T-helper 2 cell treated with Interferon-gamma antibody and Interleukin-4, amounts not matched to agents 5 μg/mL and 100 μg/mL, for 36 hours (primary cell): Measurements from ENCODE around the gene PSMD1.

Source experiments
- DNase-seq: peaks from one replicate; pipeline ENCODE4 v3.0.0; 2021; ENCODE audit warnings: low spot score
- H3K27ac Mint-ChIP-seq: one replicate; pipeline ENCODE4 v1.8.0; 2021; ENCODE audit warnings: mild to moderate bottlenecking, mixed read lengths
- H3K27me3 Mint-ChIP-seq: one replicate; pipeline ENCODE4 v1.8.0; 2021; ENCODE audit warnings: low read depth, mixed read lengths
- H3K36me3 Mint-ChIP-seq: one replicate; pipeline ENCODE4 v1.8.0; 2021; ENCODE audit warnings: low read depth, mixed read lengths
- H3K4me1 Mint-ChIP-seq: one replicate; pipeline ENCODE4 v1.8.0; 2021; ENCODE audit warnings: low read depth, mixed read lengths
- H3K4me3 Mint-ChIP-seq: one replicate; pipeline ENCODE4 v1.8.0; 2022; ENCODE audit warnings: mild to moderate bottlenecking, moderate library complexity, mixed read lengths
- H3K9me3 Mint-ChIP-seq: one replicate; pipeline ENCODE4 v1.8.0; 2021; ENCODE audit warnings: mixed read lengths

PSMD1 gene

DNA sequence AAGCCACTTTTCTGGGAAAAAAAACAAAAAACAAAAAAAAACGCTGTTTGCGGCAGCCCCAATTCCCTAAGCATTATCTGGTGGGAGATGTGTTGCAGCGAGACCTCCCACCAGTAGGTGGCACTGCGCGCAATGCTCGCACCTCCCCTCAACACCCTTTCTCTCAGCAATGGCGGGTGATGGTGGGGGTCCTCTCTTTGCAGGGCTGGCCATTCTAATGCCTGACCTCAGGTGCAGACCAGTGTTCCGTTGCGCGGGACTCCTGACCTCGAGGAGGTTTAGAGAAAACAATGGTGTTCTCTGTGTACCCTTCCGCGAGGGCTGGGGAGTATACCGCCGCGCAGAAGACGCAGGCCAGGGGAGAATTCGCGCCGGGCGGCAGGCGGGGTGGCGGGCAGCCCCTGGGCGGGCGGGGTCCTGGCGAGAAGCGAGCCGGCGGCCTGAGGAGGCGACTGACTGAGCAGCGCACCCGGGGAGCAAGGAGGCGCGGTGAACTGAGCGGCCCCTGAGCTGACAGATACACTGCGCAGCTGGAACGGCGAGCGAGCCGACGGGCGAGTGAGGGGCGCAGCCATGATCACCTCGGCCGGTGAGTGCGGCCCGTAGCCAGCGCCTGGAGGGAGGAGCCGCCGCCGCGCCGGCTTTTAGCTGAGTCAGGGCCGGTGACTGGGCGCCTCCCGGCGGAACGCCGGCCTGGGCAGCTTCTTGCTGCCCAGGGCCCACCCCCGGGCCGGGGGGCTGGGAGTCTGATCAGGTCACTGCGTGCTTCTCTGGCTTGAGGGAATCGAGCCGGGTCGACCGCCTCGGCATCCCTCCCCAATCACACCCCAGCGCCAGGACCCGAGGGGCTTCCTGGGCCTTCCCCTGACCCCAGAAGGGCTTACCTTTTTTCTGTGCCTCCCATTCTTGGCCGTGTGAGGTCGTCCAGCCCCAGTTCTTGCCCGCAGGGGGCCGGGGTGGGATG, at the start of gene PSMD1:
PSMD1 (plus strand) TSS at position 415 of the 964 bp plus-strand sequence; CDS start at position 574, 159 bp downstream.
- Mint-ChIP-seq H3K4me1 (peaks cover 48% of the 10 kb centered on the region), H3K36me3 (peaks cover 2% of the 10 kb centered on the region)

DNA sequence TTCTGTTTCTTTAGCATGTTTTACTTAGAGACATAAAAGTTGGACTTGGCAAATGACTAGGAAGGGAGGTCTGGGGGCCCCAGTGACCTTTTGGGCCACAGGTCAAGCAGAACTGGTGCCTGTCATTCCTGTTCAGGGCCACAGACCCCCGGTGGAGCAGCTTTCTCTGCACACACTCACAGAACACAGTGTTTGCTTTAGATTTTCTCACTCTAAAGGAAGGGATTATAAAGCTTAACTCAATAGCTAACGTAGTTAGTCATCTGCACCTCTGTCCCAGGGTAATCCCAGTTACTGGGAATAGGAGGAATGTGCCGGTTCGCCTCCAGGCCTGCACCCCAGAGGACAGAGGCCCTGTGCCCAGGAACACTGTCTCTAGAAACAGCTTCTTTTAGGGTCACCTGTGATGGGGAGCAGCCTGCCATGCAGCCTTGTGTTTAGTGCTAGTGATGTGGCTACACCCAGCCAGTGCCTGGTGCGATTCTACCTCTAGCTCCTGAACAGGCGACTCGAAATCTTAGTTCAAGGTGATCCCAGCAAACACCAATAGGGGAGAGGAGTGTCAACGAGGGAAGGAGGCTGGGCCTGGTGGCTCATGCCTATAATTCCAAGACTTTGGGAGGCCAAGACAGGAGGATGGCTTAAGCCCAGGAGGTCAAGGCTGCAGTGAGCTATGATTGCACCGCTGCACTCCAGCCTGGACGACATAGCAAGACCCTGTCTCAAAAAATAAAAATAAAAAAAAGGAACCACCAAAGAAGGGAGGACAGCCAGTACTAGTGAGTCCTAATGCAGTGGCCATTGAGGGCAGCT, 49.2 kb upstream of the PSMD1 start:
- DNase-seq = no peak
- peaks cover 10% of the 10 kb centered on the region for H3K9me3 Mint-ChIP-seq
- no peak overlapping the region for H3K27ac Mint-ChIP-seq
- H3K4me1 Mint-ChIP-seq = no peaks in the 10 kb centered on the region
- peaks cover 9% of the 10 kb centered on the region for H3K27me3 Mint-ChIP-seq
- peaks cover 2% of the 10 kb centered on the region for H3K36me3 Mint-ChIP-seq
- no peak overlapping the region for H3K4me3 Mint-ChIP-seq

More for the DNA sequence above, at the start of gene PSMD1:
- peaks cover 7% of the 10 kb centered on the region for H3K27me3 Mint-ChIP-seq
- peak within 1 kb of the TSS; percentile 97 for H3K4me3 Mint-ChIP-seq
- H3K27ac Mint-ChIP-seq = peak within 1 kb of the TSS; percentile 99
- peak; percentile 89 for DNase-seq
- H3K9me3 Mint-ChIP-seq = no peaks in the 10 kb centered on the region

DNA sequence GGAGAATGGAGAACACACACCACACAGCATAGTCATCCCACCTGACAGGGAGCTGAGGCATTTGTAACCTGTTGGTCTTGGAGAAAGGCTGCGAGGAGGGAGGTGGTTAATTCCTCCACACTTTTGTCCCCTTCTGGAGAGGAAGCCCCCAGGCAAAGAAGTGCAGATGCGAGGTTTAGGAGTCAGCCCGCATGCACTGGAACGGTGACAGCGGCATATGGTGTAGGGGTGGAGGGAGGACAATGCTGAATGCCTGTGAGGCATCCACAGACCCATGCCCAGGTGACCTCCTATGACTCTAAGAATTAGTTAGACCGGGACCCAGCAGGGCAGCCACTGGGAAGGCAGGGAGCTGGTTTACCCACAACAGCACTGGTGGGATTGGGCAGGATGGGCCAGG, 48.5 kb upstream of the PSMD1 start:
- Mint-ChIP-seq H3K27ac (no peak overlapping the region), H3K4me3 (no peak overlapping the region), H3K4me1 (no peaks in the 10 kb centered on the region), H3K9me3 (peaks cover 10% of the 10 kb centered on the region), H3K27me3 (peaks cover 5% of the 10 kb centered on the region), H3K36me3 (peaks cover 2% of the 10 kb centered on the region)
- no peak for DNase-seq

DNA sequence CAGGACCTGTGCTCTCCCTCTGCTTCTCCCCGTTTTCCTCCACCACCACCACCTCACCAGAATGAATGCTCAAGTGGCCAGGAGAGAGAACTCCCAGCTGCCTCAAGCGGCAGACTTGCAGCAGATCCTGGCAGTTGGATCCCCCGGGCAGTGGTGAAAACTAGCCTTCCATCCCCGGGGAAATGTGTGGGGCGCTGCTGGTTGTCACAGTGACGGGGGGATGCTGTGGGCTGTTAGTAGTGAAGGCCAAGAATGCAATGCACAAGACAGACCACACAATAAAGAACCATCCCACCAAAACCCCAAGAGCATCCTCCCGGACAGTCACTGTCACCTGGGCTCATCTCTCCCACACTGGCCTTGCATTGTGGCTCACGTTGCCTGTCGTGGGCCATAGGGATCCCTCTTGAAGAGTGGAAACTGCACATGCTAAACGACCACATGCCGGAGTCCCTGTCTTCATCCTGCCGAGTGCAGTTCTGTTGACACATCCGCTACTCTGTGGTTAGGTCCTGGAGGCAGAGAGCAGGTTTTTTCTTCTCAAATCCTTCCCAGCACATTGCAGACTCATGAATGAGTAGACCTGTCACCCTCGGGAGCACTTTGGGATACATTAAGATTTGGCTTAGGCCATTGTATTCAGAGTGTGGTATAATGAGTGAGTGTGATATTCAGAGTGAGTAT, 47.3 kb upstream of the PSMD1 start:
- H3K4me3 Mint-ChIP-seq = no peak overlapping the region
- H3K27me3 Mint-ChIP-seq = peaks cover 4% of the 10 kb centered on the region
- H3K36me3 Mint-ChIP-seq = peaks cover 2% of the 10 kb centered on the region
- peaks cover 10% of the 10 kb centered on the region for H3K9me3 Mint-ChIP-seq
- H3K4me1 Mint-ChIP-seq = no peaks in the 10 kb centered on the region
- no peak for DNase-seq
- no peak overlapping the region for H3K27ac Mint-ChIP-seq

DNA sequence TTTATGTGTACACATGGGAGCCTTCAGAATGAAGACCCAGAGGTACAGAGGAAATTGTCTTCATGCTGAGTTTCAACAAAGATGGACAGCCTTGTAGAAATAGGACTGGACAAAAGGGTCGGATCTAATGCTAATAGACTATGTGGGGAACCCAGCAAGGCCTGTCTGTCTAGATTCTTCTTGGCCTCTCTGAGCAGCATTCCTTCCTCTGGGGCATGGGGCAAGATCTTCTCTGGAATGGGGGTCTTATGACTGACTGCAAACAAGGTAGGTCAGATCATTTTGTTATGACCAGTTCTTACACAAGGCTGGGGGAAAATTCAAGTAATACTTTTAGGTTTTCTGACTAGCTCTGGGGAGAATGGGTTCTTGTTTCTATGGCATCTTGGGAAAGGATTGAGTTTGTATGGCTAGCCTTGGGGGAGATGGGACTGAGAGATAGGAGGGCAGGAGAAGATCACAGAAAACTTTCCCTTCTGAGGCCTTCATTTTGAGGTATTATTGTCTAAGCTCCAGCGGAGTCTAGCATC, 46.4 kb upstream of the PSMD1 start:
- no peak overlapping the region for H3K27ac Mint-ChIP-seq
- peaks cover 8% of the 10 kb centered on the region for H3K27me3 Mint-ChIP-seq
- H3K36me3 Mint-ChIP-seq = peaks cover 2% of the 10 kb centered on the region
- H3K4me1 Mint-ChIP-seq = no peaks in the 10 kb centered on the region
- peaks cover 4% of the 10 kb centered on the region for H3K9me3 Mint-ChIP-seq
- DNase-seq = no peak
- no peak overlapping the region for H3K4me3 Mint-ChIP-seq

DNA sequence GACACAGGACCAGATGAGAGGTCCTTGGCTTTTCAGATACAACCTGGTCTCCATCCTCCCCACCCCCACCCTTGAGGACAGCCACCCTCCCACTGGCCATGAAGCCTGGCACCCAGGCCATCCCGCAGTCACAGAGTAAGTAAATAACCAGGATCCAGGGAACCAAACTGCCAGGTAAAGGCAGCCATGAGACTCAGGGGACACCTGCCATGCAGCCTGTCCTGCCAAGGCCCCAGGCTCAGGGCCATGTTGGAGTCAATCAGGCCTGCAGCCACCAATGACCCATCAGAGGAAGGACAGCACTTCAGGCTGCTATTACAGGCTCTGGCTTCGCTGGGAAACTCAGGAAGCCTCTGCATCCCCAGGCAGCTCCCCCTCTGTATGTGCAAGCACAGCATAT, 45.1 kb upstream of the PSMD1 start:
- Mint-ChIP-seq H3K36me3 (no peaks in the 10 kb centered on the region), H3K4me1 (no peaks in the 10 kb centered on the region), H3K27me3 (peaks cover 8% of the 10 kb centered on the region), H3K4me3 (no peak overlapping the region), H3K27ac (no peak overlapping the region), H3K9me3 (no peaks in the 10 kb centered on the region)
- DNase-seq = no peak

DNA sequence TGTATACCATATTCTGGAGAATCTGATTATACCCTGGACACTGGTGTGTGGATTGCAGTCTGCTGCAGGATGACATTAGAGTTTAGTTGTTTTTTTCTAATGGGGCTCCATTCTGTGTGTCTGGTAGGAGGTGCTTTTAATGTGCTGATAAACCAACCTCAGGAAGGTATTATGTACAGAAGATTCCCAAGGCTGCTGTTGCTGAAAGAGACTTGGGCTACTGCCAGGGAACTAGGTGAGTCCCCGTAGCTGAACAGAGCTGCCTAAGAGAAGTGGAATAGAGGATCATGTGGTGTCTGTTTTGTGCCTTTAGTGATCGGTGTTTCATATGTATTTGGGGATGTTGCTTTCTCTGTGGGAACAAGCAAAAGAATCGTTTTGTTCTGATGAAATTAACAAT, 44.2 kb upstream of the PSMD1 start:
- no peak overlapping the region for H3K27ac Mint-ChIP-seq
- H3K4me1 Mint-ChIP-seq = no peaks in the 10 kb centered on the region
- no peaks in the 10 kb centered on the region for H3K36me3 Mint-ChIP-seq
- H3K27me3 Mint-ChIP-seq = peaks cover 15% of the 10 kb centered on the region
- H3K9me3 Mint-ChIP-seq = no peaks in the 10 kb centered on the region
- H3K4me3 Mint-ChIP-seq = no peak overlapping the region
- DNase-seq = no peak

DNA sequence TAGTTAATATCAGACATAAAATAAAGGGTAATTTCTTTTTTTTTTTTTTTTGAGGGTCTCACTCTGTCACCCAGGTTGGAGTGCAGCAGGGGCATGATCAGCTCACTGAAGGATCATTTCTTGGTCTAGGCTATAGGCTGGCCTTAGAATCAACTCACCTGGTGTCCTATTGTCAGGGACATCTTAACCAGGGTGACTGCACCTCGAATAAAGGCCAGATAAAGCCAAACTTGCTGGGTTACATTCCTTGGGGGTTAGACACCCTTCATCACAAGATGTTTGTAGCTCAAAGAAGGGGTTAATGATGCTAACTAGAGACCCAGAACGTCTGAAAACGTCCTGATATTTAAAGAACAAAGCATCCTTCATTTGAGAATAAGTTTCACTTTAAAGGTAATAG, 42.8 kb upstream of the PSMD1 start:
- peaks cover 19% of the 10 kb centered on the region for H3K27me3 Mint-ChIP-seq

DNA sequence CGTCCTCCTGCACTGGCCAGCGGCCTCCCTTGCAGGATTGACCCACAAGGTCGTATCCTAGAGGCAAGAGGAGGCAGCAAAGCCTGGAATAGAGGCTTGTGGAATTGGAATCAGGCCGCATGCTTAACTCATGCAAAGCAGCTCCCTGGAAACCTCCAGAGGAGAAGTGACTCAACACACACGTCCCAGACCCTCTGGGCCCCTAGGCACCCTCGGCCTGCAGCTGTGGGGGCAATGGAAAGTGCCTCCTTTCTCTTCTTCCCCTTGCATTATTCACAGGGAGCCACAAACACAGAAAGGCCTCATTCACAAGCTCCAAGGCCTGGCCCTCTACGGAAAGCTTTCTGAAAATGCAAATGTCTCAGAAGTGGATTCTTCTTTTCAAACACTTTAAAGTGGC, 41.2 kb upstream of the PSMD1 start:
- Mint-ChIP-seq H3K4me3 (no peak overlapping the region), H3K36me3 (no peaks in the 10 kb centered on the region), H3K4me1 (no peaks in the 10 kb centered on the region), H3K27ac (no peak overlapping the region), H3K27me3 (peaks cover 19% of the 10 kb centered on the region), H3K9me3 (no peaks in the 10 kb centered on the region)
- DNase-seq = no peak

More for the DNA sequence above, 42.8 kb upstream of the PSMD1 start:
- Mint-ChIP-seq H3K4me1 (no peaks in the 10 kb centered on the region), H3K27ac (no peak overlapping the region), H3K36me3 (no peaks in the 10 kb centered on the region), H3K9me3 (no peaks in the 10 kb centered on the region), H3K4me3 (no peak overlapping the region)
- DNase-seq = no peak

DNA sequence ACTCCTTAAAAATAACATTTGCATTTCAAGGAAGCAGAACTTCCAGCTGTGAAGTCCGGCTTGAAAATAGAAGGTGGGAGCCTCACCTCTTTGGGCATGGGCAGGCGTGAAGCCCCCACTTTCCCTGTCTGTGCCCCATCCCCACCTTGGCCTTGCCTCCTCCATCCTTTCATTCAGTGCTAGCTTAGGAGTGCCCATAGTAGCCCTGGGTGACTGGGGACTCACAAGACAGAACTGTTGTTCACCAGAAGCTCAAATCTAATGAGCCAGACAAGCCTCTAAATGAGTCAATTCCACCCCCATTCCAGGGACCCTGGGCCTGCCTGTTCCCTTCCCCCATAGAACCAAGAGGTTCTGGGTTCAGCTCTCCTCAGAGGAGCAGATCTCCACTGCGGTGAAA, 40.7 kb upstream of the PSMD1 start:
- Mint-ChIP-seq H3K4me1 (no peaks in the 10 kb centered on the region), H3K36me3 (no peaks in the 10 kb centered on the region), H3K27me3 (peaks cover 22% of the 10 kb centered on the region), H3K27ac (no peak overlapping the region), H3K9me3 (no peaks in the 10 kb centered on the region), H3K4me3 (no peak overlapping the region)
- no peak for DNase-seq

DNA sequence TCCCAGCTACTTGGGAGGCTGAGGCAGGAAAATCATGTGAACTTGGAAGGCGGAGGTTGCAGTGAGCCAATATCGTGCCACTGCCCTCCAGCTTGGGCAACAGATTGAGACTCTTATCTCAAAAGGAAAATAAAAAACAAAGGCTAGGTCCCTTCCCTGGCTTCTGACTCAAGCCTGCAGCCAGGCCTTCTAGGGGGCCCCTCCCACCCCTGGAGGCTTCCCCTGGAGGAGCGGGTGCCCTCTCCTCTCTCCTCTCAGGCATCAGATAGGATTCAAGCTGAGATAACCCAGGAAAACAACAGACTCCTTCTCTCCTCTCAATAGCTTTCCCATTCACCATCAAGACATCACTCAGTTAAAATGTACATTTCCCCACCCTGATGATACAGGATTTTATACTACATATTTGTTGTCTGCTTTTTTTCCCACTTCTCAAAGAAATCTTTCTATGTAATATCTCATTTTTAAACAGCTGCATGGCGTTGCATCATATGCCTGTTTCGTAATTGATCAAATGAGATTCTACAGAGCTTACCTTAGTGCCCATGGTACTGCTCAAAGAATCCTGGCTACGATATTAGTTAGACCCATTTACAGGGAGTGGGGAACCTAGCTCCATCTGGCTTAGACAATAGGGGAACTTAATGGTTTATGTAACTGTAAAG, 40.0 kb upstream of the PSMD1 start:
- H3K4me3 Mint-ChIP-seq = no peak overlapping the region
- H3K27ac Mint-ChIP-seq = no peak overlapping the region
- DNase-seq = no peak
- peaks cover 27% of the 10 kb centered on the region for H3K27me3 Mint-ChIP-seq
- no peaks in the 10 kb centered on the region for H3K9me3 Mint-ChIP-seq
- no peaks in the 10 kb centered on the region for H3K4me1 Mint-ChIP-seq
- H3K36me3 Mint-ChIP-seq = no peaks in the 10 kb centered on the region

DNA sequence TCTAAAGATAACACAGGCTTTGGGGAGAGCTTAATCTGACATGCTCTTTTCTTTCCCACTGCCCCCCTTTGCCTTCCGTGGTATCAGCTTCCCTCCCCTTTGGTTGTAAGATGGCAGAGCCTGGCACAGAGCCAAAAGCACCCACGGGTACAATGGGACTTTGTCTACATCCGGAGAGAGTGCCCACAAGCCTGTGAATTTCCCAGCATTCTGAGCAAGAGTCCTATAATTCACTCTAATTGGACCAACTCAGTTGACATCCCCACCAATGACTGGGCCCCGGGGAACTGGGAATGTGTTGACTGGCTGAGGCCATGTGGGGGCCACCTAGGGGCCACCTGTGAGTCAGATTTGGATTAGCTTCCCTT, 39.5 kb upstream of the PSMD1 start:
- no peak overlapping the region for H3K27ac Mint-ChIP-seq
- H3K36me3 Mint-ChIP-seq = no peaks in the 10 kb centered on the region
- H3K27me3 Mint-ChIP-seq = peaks cover 25% of the 10 kb centered on the region
- H3K4me3 Mint-ChIP-seq = no peak overlapping the region
- no peak for DNase-seq
- H3K4me1 Mint-ChIP-seq = no peaks in the 10 kb centered on the region
- H3K9me3 Mint-ChIP-seq = no peaks in the 10 kb centered on the region

DNA sequence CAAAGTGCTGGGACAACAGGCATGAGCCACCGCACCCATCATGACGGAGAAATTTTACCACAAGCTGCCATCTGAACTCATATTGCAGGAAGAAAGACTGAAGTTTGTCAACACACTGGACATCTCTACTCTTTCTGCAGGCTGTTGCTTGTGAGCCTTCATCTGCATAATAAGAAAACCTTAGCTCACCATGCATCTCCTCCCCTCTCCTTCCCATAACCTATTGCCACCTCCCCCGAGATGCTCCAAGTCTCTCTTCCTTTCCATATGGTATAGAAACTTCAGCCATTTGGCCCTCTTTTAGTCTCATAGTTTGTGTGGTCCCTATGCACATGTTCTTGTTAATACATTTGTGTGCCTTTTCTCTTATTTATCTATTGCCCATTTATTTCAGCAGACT, 38.5 kb upstream of the PSMD1 start:
- no peaks in the 10 kb centered on the region for H3K36me3 Mint-ChIP-seq
- H3K27me3 Mint-ChIP-seq = peaks cover 25% of the 10 kb centered on the region

More for the DNA sequence above, 38.5 kb upstream of the PSMD1 start:
- Mint-ChIP-seq H3K4me1 (no peaks in the 10 kb centered on the region), H3K9me3 (no peaks in the 10 kb centered on the region), H3K4me3 (no peak overlapping the region), H3K27ac (no peak overlapping the region)
- no peak for DNase-seq
